ENCODE results near the gene RPS6KB2.

RPS6KB2 gene

GRCh38 chr11:67389477-67389876 is 38.8 kb upstream of the RPS6KB2 start:
- no peaks in the 10 kb centered on the region for H3K36me3 ChIP-seq (ENCODE audit: insufficient read depth)
- H3K4me1 ChIP-seq (ENCODE audit: low read depth, poor library complexity, severe bottlenecking) = peaks cover 8% of the 10 kb centered on the region
- H3K27me3 ChIP-seq (ENCODE audit: insufficient read depth, low read depth) = peaks cover 8% of the 10 kb centered on the region
- H2AFZ ChIP-seq (ENCODE audit: low read depth) = no peak overlapping the region
- no peak overlapping the region for H3K27ac ChIP-seq
- H3K79me2 ChIP-seq (ENCODE audit: insufficient read depth, low read depth) = peaks cover 4% of the 10 kb centered on the region; the same call in 1 of the 2 replicates
- H4K20me1 ChIP-seq (ENCODE audit: insufficient read depth) = no peaks in the 10 kb centered on the region
- no peak overlapping the region for H3K9ac ChIP-seq
- H3K4me2 ChIP-seq = no peak overlapping the region
- peak; percentile 62 for TF ChIP-seq CTCF (conservative IDR thresholded peaks at IDR 0.05; ENCODE audit: low read depth, low read length)
- H3K4me3 ChIP-seq (IDR thresholded peaks at IDR 0.05; ENCODE audit: insufficient read depth, low read depth, low read length) = no peak overlapping the region

- H3K79me2 ChIP-seq (ENCODE audit: insufficient read depth, low read depth) = peaks cover 4% of the 10 kb centered on the region; the same call in 1 of the 2 replicates
- no peak overlapping the region for H3K4me3 ChIP-seq (IDR thresholded peaks at IDR 0.05; ENCODE audit: insufficient read depth, low read depth, low read length)
- peak overlapping the region; percentile 93 for H3K4me2 ChIP-seq
- H3K4me1 ChIP-seq (ENCODE audit: low read depth, poor library complexity, severe bottlenecking) = peaks cover 8% of the 10 kb centered on the region
- peak overlapping the region; percentile 77; the same call in 1 of the 2 replicates for H3K9ac ChIP-seq
- no peaks in the 10 kb centered on the region for H4K20me1 ChIP-seq (ENCODE audit: insufficient read depth)
- H2AFZ ChIP-seq (ENCODE audit: low read depth) = peak overlapping the region; percentile 95; the same call in 1 of the 2 replicates
- no peak for TF ChIP-seq CTCF (conservative IDR thresholded peaks at IDR 0.05; ENCODE audit: low read depth, low read length)
- peak overlapping the region; percentile 48; the same call in 1 of the 2 replicates for H3K27ac ChIP-seq
- H3K36me3 ChIP-seq (ENCODE audit: insufficient read depth) = no peaks in the 10 kb centered on the region
- no peaks in the 10 kb centered on the region for H3K27me3 ChIP-seq (ENCODE audit: insufficient read depth, low read depth)
Observed at GRCh38 chr11:67390947-67391303, 37.4 kb upstream of the RPS6KB2 start.

GRCh38 chr11:67391304-67392182 is 36.8 kb upstream of the RPS6KB2 start, which contains the start of gene RAD9A:
TSS of gene RAD9A (plus strand) at chr11:67391986. CDS start at chr11:67392045, 59 bp downstream.
- Histone ChIP-seq H3K79me2 (ENCODE audit: insufficient read depth, low read depth) (peaks cover 4% of the 10 kb centered on the region; the same call in 1 of the 2 replicates), H2AFZ (ENCODE audit: low read depth) (peak within 1 kb of the TSS; percentile 95), H4K20me1 (ENCODE audit: insufficient read depth) (no peaks in the 10 kb centered on the region), H3K27me3 (ENCODE audit: insufficient read depth, low read depth) (no peaks in the 10 kb centered on the region), H3K4me3 (IDR thresholded peaks at IDR 0.05; ENCODE audit: insufficient read depth, low read depth, low read length) (no peak within 1 kb of the TSS), H3K36me3 (ENCODE audit: insufficient read depth) (no peaks in the 10 kb centered on the region), H3K9ac (peak within 1 kb of the TSS; percentile 77), H3K4me1 (ENCODE audit: low read depth, poor library complexity, severe bottlenecking) (peaks cover 8% of the 10 kb centered on the region), H3K4me2 (peak within 1 kb of the TSS; percentile 93), H3K27ac (peak within 1 kb of the TSS; percentile 48; the same call in 1 of the 2 replicates)
- TF ChIP-seq CTCF (conservative IDR thresholded peaks at IDR 0.05; ENCODE audit: low read depth, low read length) = no peak

GRCh38 chr11:67392183-67392715 is 36.0 kb upstream of the RPS6KB2 start:
- peak overlapping the region; percentile 95 for H2AFZ ChIP-seq (ENCODE audit: low read depth)
- H3K9ac ChIP-seq = peak overlapping the region; percentile 77
- no peak for TF ChIP-seq CTCF (conservative IDR thresholded peaks at IDR 0.05; ENCODE audit: low read depth, low read length)
- H3K4me1 ChIP-seq (ENCODE audit: low read depth, poor library complexity, severe bottlenecking) = peaks cover 8% of the 10 kb centered on the region
- H3K4me2 ChIP-seq = peak overlapping the region; percentile 84
- H4K20me1 ChIP-seq (ENCODE audit: insufficient read depth) = no peaks in the 10 kb centered on the region
- no peak overlapping the region; the same call in 1 of the 2 replicates for H3K27ac ChIP-seq
- no peaks in the 10 kb centered on the region for H3K27me3 ChIP-seq (ENCODE audit: insufficient read depth, low read depth)
- H3K4me3 ChIP-seq (IDR thresholded peaks at IDR 0.05; ENCODE audit: insufficient read depth, low read depth, low read length) = no peak overlapping the region
- peaks cover 4% of the 10 kb centered on the region; the same call in 1 of the 2 replicates for H3K79me2 ChIP-seq (ENCODE audit: insufficient read depth, low read depth)
- no peaks in the 10 kb centered on the region for H3K36me3 ChIP-seq (ENCODE audit: insufficient read depth)
